ENCODE data around the gene AKNAD1. TPM values are rescaled to one million over a fixed set of nuclear protein-coding genes. Genes with fewer than 3 reads are reported as not detected.

The AKNAD1 gene
- total and polyA plus RNA-seq, 2 of the 4 experiments (the other 2 are of a cell fraction), result 0.07 to 0.18 TPM

DNA sequence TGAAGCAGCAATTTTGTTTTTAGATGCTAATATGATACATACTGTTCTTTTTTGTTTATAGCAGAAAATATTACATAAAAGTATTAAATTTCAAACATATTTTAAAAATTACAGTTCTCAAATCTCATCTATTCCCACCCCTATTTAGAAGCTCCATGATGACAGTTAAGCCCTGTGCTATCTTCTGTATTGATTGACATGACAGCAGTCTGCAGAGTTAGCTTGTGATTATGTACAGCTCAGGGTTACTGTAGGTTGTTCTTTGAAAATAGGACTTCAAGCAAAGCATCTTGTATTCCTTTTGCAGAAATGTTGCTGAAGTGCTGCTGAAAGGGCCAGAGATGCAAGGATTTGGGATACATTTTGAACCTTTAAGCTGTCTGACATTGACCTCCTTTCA lies 28.1 kb upstream of the AKNAD1 start:
- no peaks in the 10 kb centered on the region for H3K9me3 ChIP-seq (ENCODE audit: control insufficient read depth, insufficient read depth, low read length)

More for the DNA sequence above, 28.1 kb upstream of the AKNAD1 start:
- no peak for ATAC-seq (ENCODE audit: low read depth)
- no peak for DNase-seq
- Histone ChIP-seq H2AK5ac (ENCODE audit: low read depth, low read length) (no peak overlapping the region), H3K18ac (ENCODE audit: low read depth, low read length) (no peak overlapping the region), H3K9me1 (ENCODE audit: insufficient read depth, low read length) (peaks cover 5% of the 10 kb centered on the region), H2BK20ac (ENCODE audit: low read depth, low read length) (no peak overlapping the region), H3K4ac (ENCODE audit: low read depth, low read length) (no peak overlapping the region), H3K56ac (ENCODE audit: extremely low read depth, insufficient read depth, low read length) (no peak overlapping the region), H3K9ac (ENCODE audit: low read depth, low read length) (no peak overlapping the region), H4K8ac (ENCODE audit: low read depth in 2 of 2, low read length in 2 of 2) (no peak overlapping the region), H3K4me1 (ENCODE audit: control insufficient read depth, insufficient read depth, low read length) (0 out of 2 replicates have a peak, but pooled peaks cover 2% of the 10 kb centered on the region), H4K20me1 (ENCODE audit: insufficient read depth, low read length) (no peaks in the 10 kb centered on the region; the same call in 1 of the 2 replicates), H3K4me3 (ENCODE audit: insufficient read depth, low read depth, low read length) (no peak overlapping the region), H2BK120ac (ENCODE audit: low read depth, low read length) (no peak overlapping the region), H3K4me2 (ENCODE audit: low read depth, low read length) (no peak overlapping the region), H4K5ac (ENCODE audit: low read depth, low read length) (no peak overlapping the region), H3K23ac (ENCODE audit: low read depth, low read length) (peak overlapping the region; percentile 31; the same call in 1 of the 2 replicates), H4K91ac (ENCODE audit: insufficient read depth, low read depth, low read length) (no peak overlapping the region), H3K79me1 (ENCODE audit: low read depth in 1 of 2, low read length in 2 of 2) (peaks cover 19 to 52% of the 10 kb centered on the region in 2 experiments), H3K14ac (replicated peaks; ENCODE audit: low read depth, low read length) (no peak overlapping the region), H3K27ac (ENCODE audit: insufficient read depth, low read length) (no peak overlapping the region), H3K27me3 (ENCODE audit: control insufficient read depth, insufficient read depth, low read length) (no peaks in the 10 kb centered on the region), H3K36me3 (ENCODE audit: control insufficient read depth, insufficient read depth, low read length) (no peaks in the 10 kb centered on the region), H2BK15ac (ENCODE audit: low read depth, low read length) (no peak overlapping the region), H2BK5ac (ENCODE audit: low read depth, low read length, poor library complexity, severe bottlenecking) (no peak overlapping the region), H2AK9ac (replicated peaks; ENCODE audit: low read depth, low read length, poor library complexity) (no peak overlapping the region), H2AFZ (replicated peaks; ENCODE audit: low read length, poor library complexity) (no peak overlapping the region)
- no TSS peak for BruUV-seq (replicated peaks)
- intact Hi-C loops (cut with micrococcal nuclease) (no loop called here), dilution Hi-C loops (cut with HindIII; ENCODE audit: low sequenced_read_pairs, unreplicated experiment) (no loop called here), in situ Hi-C loops (cut with MboI; ENCODE audit: low sequenced_read_pairs) (no loop called here)
- CTCF ChIA-PET, result interaction anchor here (1.3 kb wide), 1 partner anchor 12 kb away, joined by 3 read pairs; no protein-coding TSS in a partner anchor
- POLR2A ChIA-PET (ENCODE audit: unreplicated experiment), result no interaction called here
- TF ChIP-seq RCOR1 (IDR thresholded peaks at IDR 0.05; ENCODE audit: insufficient replicate concordance, low read length) (no peak), MAZ (IDR thresholded peaks at IDR 0.05; ENCODE audit: borderline replicate concordance, low read depth, low read length) (no peak), CEBPB (IDR thresholded peaks at IDR 0.05; ENCODE audit: low read depth, low read length) (no peak), CHD1 (IDR thresholded peaks at IDR 0.05; ENCODE audit: low read depth, low read length) (no peak), MAFK (IDR thresholded peaks at IDR 0.05; ENCODE audit: low read depth, low read length) (no peak), SMC3 (IDR thresholded peaks at IDR 0.05; ENCODE audit: low read depth, low read length) (no peak), BHLHE40 (IDR thresholded peaks at IDR 0.05; ENCODE audit: low read depth, low read length) (no peak), NFE2L2 (IDR thresholded peaks at IDR 0.05; ENCODE audit: low read depth, low read length) (no peak), MXI1 (IDR thresholded peaks at IDR 0.05; ENCODE audit: borderline replicate concordance, low read depth, low read length) (no peak), RFX5 (IDR thresholded peaks at IDR 0.05; ENCODE audit: low read depth, low read length) (no peak), POLR2A (IDR thresholded peaks at IDR 0.05; ENCODE audit: low read depth, low read length) (no peak), FOS (IDR thresholded peaks at IDR 0.05; ENCODE audit: low read depth, low read length) (no peak), RAD21 (IDR thresholded peaks at IDR 0.05; ENCODE audit: low read length) (no peak)
- TF ChIP-seq, protein P1, sequence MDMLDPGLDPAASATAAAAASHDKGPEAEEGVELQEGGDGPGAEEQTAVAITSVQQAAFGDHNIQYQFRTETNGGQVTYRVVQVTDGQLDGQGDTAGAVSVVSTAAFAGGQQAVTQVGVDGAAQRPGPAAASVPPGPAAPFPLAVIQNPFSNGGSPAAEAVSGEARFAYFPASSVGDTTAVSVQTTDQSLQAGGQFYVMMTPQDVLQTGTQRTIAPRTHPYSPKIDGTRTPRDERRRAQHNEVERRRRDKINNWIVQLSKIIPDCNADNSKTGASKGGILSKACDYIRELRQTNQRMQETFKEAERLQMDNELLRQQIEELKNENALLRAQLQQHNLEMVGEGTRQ (IDR thresholded peaks at IDR 0.05; ENCODE audit: low read depth, low read length), result no peak
- TF ChIP-seq, protein P2, sequence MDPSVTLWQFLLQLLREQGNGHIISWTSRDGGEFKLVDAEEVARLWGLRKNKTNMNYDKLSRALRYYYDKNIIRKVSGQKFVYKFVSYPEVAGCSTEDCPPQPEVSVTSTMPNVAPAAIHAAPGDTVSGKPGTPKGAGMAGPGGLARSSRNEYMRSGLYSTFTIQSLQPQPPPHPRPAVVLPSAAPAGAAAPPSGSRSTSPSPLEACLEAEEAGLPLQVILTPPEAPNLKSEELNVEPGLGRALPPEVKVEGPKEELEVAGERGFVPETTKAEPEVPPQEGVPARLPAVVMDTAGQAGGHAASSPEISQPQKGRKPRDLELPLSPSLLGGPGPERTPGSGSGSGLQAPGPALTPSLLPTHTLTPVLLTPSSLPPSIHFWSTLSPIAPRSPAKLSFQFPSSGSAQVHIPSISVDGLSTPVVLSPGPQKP (IDR thresholded peaks at IDR 0.05; ENCODE audit: borderline replicate concordance, low read depth, low read length), result no peak
- TF ChIP-seq, protein P3, sequence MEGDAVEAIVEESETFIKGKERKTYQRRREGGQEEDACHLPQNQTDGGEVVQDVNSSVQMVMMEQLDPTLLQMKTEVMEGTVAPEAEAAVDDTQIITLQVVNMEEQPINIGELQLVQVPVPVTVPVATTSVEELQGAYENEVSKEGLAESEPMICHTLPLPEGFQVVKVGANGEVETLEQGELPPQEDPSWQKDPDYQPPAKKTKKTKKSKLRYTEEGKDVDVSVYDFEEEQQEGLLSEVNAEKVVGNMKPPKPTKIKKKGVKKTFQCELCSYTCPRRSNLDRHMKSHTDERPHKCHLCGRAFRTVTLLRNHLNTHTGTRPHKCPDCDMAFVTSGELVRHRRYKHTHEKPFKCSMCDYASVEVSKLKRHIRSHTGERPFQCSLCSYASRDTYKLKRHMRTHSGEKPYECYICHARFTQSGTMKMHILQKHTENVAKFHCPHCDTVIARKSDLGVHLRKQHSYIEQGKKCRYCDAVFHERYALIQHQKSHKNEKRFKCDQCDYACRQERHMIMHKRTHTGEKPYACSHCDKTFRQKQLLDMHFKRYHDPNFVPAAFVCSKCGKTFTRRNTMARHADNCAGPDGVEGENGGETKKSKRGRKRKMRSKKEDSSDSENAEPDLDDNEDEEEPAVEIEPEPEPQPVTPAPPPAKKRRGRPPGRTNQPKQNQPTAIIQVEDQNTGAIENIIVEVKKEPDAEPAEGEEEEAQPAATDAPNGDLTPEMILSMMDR (conservative IDR thresholded peaks at IDR 0.05; ENCODE audit: low read depth, low read length), result no peak

All from IMR-90 (cell line).